Left forelimb (tissue), 1 donor: ENCODE measurements around the gene PCDHGB6.
"Not testable (repeated sequence)": the region's sequence is repeated elsewhere in the genome, so short reads cannot be mapped to it uniquely, and the experiment has no call there.

ENCODE experiments used
- DNase-seq: peaks from one replicate; pipeline ENCODE4 v3.0.0-alpha.2; 2018; ENCODE audit warnings: low spot score

Gene PCDHGB6

DNA sequence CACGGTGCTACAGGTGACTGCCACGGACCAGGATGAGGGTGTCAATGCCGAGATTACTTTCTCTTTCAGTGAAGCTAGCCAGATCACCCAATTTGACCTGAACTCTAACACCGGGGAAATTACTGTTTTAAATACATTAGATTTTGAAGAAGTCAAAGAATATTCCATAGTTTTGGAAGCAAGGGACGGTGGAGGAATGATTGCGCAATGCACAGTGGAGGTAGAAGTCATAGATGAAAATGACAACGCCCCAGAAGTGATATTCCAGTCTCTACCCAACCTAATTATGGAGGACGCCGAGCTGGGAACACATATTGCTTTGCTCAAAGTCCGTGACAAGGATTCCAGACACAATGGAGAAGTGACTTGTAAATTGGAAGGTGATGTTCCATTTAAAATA lies 19.2 kb upstream of the PCDHGB6 start:
- DNase-seq, result no peak

DNA sequence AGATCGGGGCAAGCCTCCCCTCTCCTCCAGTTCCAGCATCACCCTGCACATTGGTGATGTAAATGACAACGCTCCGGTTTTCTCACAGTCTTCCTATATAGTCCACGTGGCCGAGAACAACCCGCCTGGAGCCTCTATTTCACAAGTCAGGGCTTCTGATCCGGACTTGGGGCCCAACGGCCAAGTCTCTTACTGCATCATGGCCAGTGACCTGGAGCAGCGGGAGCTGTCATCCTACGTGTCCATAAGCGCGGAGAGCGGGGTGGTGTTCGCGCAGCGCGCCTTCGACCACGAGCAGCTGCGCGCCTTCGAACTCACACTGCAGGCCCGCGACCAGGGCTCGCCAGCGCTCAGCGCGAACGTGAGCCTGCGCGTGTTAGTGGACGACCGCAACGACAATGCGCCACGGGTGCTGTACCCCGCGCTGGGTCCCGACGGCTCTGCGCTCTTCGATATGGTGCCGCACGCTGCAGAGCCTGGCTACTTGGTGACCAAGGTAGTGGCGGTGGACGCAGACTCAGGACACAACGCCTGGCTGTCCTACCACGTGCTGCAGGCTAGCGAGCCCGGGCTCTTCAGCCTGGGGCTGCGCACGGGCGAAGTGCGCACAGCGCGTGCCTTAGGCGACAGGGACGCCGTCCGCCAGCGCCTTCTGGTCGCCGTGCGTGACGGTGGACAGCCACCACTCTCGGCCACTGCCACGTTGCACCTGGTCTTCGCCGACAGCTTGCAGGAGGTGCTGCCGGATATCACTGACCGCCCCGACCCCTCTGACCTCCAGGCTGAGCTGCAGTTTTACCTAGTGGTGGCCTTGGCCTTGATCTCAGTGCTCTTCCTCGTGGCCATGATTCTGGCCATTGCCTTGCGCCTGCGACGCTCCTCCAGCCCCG lies 18.4 kb upstream of the PCDHGB6 start:
- no peak for DNase-seq

DNA sequence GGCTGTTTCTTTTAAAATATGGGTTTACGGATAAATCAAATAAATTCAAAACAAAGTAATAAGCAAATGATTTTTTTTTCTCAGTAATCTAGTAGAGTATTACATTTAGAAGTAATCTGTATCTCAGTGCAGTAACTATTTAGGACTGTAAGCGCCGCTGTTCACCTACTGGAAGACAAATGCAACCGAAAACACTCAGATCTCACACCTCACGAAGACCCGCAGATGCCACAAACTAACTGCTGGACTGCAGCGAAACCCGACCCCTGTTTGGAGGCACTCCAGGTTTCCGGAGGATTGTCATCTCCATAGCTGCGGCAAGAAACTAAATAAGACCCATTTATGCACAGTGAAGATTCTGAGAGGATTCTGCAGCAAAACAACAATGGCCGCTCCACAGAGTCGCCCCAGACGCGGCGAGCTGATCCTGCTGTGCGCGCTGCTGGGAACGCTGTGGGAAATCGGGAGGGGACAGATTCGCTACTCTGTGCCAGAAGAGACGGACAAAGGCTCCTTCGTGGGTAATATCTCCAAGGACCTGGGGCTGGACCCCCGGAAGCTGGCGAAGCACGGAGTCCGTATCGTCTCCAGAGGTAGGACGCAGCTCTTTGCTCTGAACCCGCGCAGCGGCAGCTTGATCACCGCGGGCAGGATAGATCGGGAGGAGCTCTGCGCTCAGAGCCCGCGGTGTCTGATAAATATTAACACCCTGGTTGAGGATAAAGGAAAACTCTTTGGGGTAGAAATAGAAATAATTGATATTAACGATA lies 15.2 kb upstream of the PCDHGB6 start, which contains the start of gene PCDHGA8:
TSS of gene PCDHGA8 (plus strand) at position 205 of the 770 bp plus-strand sequence. CDS start at position 386, 181 bp downstream.
- DNase-seq, result no peak

DNA sequence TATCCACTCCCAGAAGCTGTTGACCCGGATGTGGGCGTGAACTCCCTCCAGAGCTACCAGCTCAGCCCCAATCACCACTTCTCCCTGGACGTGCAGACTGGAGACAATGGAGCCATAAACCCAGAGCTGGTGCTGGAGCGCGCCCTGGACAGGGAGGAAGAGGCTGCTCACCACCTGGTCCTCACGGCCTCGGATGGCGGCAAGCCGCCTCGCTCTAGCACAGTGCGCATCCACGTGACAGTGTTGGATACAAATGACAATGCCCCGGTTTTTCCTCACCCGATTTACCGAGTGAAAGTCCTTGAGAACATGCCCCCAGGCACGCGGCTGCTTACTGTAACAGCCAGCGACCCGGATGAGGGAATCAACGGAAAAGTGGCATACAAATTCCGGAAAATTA lies 14.6 kb upstream of the PCDHGB6 start:
- no peak for DNase-seq

DNA sequence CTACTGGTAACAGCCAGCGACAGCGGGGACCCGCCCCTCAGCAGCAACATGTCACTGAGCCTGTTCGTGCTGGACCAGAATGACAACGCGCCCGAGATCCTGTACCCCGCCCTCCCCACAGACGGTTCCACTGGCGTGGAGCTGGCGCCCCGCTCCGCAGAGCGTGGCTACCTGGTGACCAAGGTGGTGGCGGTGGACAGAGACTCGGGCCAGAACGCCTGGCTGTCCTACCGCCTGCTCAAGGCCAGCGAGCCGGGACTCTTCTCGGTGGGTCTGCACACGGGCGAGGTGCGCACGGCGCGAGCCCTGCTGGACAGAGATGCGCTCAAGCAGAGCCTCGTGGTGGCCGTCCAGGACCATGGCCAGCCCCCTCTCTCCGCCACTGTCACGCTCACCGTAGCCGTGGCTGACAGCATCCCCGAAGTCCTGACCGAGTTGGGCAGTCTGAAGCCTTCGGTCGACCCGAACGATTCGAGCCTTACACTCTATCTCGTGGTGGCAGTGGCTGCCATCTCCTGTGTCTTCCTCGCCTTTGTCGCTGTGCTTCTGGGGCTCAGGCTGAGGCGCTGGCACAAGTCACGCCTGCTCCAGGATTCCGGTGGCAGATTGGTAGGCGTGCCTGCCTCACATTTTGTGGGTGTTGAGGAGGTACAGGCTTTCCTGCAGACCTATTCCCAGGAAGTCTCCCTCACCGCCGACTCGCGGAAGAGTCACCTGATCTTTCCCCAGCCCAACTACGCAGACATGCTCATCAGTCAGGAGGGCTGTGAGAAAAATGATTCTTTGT lies 13.2 kb upstream of the PCDHGB6 start:
- DNase-seq, result not testable (repeated sequence)

- DNase-seq, result not testable (repeated sequence)
Observed at GRCh38 chr5:141397756-141398551, 9.9 kb upstream of the PCDHGB6 start, which contains the start of gene PCDHGB5. PCDHGB5 (plus strand) TSS chr5:141397947; CDS start chr5:141398128, 181 bp downstream.

DNA sequence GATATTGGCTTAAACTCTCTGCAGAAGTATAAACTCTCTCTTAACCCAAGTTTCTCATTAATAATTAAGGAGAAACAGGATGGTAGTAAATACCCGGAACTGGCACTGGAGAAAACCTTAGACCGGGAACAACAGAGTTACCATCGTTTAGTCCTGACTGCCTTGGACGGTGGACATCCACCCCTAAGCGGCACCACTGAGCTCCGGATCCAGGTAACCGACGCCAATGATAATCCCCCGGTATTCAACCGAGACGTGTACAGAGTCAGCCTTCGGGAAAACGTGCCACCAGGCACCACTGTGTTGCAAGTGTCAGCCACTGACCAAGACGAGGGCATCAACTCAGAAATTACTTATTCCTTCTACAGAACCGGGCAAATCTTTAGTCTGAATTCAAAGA lies 9.2 kb upstream of the PCDHGB6 start:
- no peak for DNase-seq

DNA sequence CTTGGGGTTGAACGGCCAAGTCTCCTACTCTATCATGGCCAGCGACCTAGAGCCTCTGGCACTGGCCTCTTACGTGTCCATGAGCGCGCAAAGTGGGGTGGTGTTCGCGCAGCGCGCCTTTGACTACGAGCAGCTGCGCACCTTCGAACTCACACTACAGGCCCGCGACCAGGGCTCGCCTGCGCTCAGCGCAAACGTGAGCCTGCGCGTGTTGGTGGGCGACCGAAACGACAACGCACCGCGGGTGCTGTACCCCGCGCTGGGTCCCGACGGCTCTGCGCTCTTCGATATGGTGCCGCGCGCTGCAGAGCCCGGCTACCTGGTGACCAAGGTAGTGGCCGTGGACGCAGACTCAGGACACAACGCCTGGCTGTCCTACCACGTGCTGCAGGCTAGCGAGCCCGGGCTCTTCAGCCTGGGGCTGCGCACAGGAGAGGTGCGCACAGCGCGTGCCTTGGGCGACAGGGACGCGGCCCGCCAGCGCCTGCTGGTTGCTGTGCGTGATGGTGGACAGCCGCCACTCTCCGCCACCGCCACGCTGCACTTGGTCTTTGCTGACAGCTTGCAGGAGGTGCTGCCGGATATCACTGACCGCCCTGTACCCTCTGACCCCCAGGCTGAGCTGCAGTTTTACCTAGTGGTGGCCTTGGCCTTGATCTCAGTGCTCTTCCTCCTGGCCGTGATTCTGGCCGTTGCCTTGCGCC lies 8.1 kb upstream of the PCDHGB6 start:
- DNase-seq, result no peak

GRCh38 chr5:141402553-141403243 lies 5.1 kb upstream of the PCDHGB6 start, which contains the start of gene PCDHGA9:
PCDHGA9 (plus strand) TSS chr5:141402778; CDS start chr5:141402953, 175 bp downstream.
- no peak for DNase-seq

GRCh38 chr5:141403387-141403786 lies 4.4 kb upstream of the PCDHGB6 start:
- DNase-seq, result no peak

DNA sequence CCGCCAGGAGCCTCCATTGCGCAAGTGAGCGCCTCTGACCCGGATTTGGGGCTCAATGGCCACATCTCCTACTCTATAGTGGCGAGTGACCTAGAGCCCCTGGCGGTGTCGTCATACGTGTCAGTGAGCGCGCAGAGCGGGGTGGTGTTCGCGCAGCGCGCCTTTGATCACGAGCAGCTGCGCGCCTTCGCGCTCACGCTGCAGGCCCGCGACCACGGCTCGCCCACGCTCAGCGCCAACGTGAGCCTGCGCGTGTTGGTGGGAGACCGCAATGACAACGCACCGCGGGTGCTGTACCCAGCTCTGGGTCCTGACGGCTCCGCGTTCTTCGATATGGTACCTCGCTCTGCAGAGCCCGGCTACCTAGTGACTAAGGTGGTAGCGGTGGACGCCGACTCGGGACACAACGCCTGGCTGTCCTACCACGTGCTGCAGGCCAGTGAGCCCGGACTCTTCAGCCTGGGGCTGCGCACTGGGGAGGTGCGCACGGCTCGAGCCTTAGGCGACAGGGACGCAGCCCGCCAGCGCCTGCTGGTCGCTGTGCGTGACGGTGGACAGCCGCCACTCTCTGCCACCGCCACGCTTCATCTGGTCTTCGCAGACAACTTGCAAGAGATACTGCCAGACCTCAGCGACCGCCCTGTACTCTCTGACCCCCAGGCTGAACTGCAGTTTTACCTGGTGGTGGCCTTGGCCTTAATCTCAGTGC lies 1.9 kb downstream of the PCDHGB6 start:
- DNase-seq, result no peak

DNA sequence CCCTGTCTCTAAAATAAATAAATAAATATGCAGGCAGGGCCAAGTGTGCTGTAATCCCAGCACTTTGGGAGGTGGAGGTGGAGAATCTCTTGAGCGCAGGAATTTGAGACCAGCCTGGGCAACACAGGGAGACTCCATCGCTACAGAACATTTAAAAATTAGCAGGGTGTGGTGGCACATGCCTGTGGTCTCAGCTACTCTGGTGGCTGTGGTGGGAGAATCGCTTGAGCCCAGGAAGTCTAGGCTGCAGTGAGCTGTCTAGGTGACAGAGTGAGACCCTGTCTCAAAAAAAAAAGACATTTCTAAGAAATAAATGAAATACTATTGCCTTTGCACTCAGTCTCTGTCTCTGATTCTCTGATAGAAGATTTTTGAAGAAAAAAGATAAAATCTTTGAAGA lies 3.8 kb downstream of the PCDHGB6 start:
- no peak for DNase-seq

GRCh38 chr5:141412854-141413539 lies 5.2 kb downstream of the PCDHGB6 start, which contains the start of gene PCDHGA10:
PCDHGA10 (plus strand) TSS chr5:141412987; CDS start chr5:141413176, 189 bp downstream.
- no peak for DNase-seq

- DNase-seq, result no peak
Observed at GRCh38 chr5:141413540-141414069, 5.8 kb downstream of the PCDHGB6 start.

DNA sequence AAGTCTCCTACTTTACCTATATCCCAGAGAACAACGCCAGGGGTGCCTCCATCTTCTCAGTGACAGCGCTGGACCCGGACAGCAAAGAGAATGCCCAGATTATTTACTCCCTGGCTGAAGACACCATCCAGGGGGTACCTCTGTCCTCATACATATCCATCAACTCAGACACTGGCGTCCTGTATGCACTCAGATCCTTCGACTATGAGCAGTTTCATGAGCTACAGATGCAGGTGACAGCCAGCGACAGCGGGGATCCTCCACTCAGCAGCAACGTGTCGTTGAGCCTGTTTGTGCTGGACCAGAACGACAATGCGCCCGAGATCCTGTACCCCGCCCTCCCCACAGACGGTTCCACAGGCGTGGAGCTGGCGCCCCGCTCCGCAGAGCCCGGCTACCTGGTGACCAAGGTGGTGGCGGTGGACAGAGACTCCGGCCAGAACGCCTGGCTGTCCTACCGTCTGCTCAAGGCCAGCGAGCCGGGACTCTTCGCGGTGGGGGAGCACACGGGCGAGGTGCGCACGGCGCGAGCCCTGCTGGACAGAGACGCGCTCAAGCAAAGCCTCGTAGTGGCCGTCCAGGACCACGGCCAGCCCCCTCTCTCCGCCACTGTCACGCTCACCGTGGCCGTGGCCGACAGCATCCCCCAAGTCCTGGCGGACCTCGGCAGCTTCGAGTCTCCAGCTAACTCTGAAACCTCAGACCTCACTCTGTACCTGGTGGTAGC lies 6.9 kb downstream of the PCDHGB6 start:
- not testable (repeated sequence) for DNase-seq

- DNase-seq, result not testable (repeated sequence)
Observed at GRCh38 chr5:141415275-141415618, 7.4 kb downstream of the PCDHGB6 start.

GRCh38 chr5:141417494-141418172 lies 9.8 kb downstream of the PCDHGB6 start, which contains the start of gene PCDHGB7:
PCDHGB7 (plus strand) TSS chr5:141417677; CDS start chr5:141417860, 183 bp downstream.
- not testable (repeated sequence) for DNase-seq
